Adipocyte (in vitro differentiated cells): ENCODE results near the gene ITCH.
A peak's percentile ranks its signal among the peaks of the same experiment; 100 is the strongest.
"Not testable (repeated sequence)": the region's sequence is repeated elsewhere in the genome, so short reads cannot be mapped to it uniquely, and the experiment has no call there.

Experiments
- DNase-seq: peaks from one replicate; pipeline ENCODE4 v3.0.0-alpha.2; 2015; ENCODE audit warnings: low read depth
- H3K27me3 ChIP-seq: replicated peaks from 2 replicates; pipeline ENCODE4 v1.7.0; 2013; ENCODE audit warnings: mild to moderate bottlenecking, low read length, moderate library complexity; ENCODE audit not compliant: control insufficient read depth, insufficient read depth
- H3K36me3 ChIP-seq: 2 replicates; pipeline ENCODE4 v1.7.0; 2013; ENCODE audit warnings: low read length, mild to moderate bottlenecking, moderate library complexity; ENCODE audit not compliant: control insufficient read depth, insufficient read depth, severe bottlenecking
- H3K4me1 ChIP-seq: 2 replicates; pipeline ENCODE4 v1.7.0; 2013; ENCODE audit warnings: mild to moderate bottlenecking, low read length, moderate library complexity; ENCODE audit not compliant: control insufficient read depth, insufficient read depth
- H3K4me3 ChIP-seq: 2 replicates; pipeline ENCODE4 v1.7.0; 2013; ENCODE audit warnings: mild to moderate bottlenecking, low read length, moderate library complexity
- H3K9ac ChIP-seq: 2 replicates; pipeline ENCODE4 v1.7.0; 2013; ENCODE audit warnings: mild to moderate bottlenecking, low read length, moderate library complexity
- H3K9me3 ChIP-seq: 2 replicates; pipeline ENCODE4 v1.7.0; 2013; ENCODE audit warnings: mild to moderate bottlenecking, low read length, moderate library complexity; ENCODE audit not compliant: control insufficient read depth

The ITCH gene

DNA sequence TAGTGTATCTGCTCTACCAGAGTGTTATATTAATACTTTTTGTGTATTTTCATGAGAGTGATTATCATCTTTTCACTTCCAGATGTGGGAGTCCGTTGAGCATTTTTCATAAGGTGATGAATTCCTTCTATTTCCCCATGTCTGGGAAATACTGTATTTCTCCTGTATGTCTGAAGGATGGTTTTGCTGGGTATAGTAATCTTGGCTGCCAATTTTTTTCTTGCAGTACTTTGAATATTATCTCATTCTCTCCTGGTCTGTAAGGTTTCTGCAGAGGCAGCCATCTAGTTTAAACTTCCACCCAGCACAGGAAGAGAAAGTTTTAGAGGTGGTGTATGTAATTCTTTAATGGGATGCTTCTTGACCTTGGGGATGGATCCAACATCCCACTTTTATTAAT is 137.8 kb downstream of the ITCH start:
- Histone ChIP-seq H3K9me3 (peaks cover 11% of the 10 kb centered on the region), H3K4me1 (peaks cover 2% of the 10 kb centered on the region), H3K9ac (no peak overlapping the region), H3K27me3 (no peaks in the 10 kb centered on the region), H3K4me3 (no peak overlapping the region), H3K36me3 (peaks cover 65% of the 10 kb centered on the region)
- DNase-seq: no peak

- DNase-seq: no peak
- Histone ChIP-seq H3K36me3 (peaks cover 71% of the 10 kb centered on the region), H3K9ac (no peak overlapping the region)
Measured at GRCh38 chr20:34506480-34506879, 143.4 kb downstream of the ITCH start.

DNA sequence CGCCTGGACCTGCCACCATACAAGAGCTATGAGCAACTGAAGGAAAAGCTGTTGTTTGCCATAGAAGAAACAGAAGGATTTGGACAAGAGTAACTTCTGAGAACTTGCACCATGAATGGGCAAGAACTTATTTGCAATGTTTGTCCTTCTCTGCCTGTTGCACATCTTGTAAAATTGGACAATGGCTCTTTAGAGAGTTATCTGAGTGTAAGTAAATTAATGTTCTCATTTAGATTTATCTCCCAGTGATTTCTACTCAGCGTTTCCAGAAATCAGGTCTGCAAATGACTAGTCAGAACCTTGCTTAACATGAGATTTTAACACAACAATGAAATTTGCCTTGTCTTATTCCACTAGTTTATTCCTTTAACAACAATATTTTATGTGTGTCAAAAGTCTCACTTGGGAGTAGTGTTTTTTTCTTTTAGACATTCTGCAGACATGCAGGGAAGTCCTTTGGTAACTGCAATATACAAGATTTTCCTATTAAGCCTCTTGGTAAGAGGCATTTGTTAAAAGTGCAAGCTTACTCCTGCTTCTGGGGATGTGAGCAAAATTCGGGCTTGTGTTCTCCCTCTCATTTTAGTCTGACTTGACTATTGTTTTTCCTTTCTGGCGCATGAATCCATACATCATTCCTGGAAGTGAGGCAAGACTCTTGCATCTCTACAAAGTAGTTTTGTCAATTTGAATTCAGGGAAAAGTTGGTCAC is 144.8 kb downstream of the ITCH start:
- H3K9me3 ChIP-seq: no peaks in the 10 kb centered on the region
- peaks cover 14% of the 10 kb centered on the region for H3K4me1 ChIP-seq
- no peaks in the 10 kb centered on the region for H3K27me3 ChIP-seq
- H3K9ac ChIP-seq: no peak overlapping the region
- no peak overlapping the region for H3K4me3 ChIP-seq
- no peak for DNase-seq
- H3K36me3 ChIP-seq: peaks cover 79% of the 10 kb centered on the region

More at GRCh38 chr20:34506480-34506879, 143.4 kb downstream of the ITCH start:
- Histone ChIP-seq H3K27me3 (no peaks in the 10 kb centered on the region), H3K4me3 (no peak overlapping the region), H3K9me3 (no peaks in the 10 kb centered on the region), H3K4me1 (peaks cover 6% of the 10 kb centered on the region)

DNA sequence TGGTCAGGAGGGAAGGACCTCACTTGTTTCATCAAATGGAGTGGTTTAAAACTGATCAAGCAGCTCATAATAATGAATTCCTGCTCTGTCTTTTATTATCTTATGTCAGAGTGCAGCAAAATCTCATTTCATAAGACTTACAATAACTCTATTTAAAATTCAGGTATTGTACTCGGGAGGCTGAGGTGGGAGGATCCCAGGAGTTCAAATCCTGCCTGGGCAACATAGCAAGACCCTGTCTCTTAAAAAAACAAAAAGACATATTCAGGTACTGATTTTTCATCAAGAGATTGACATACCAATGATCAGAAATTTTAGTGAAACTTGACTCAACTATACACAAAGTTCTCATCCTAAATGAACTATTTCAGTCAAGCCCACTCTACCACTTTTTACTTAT is 147.5 kb downstream of the ITCH start:
- peaks cover 64% of the 10 kb centered on the region for H3K36me3 ChIP-seq
- H3K4me3 ChIP-seq: no peak overlapping the region
- H3K9me3 ChIP-seq: no peaks in the 10 kb centered on the region
- H3K27me3 ChIP-seq: no peaks in the 10 kb centered on the region
- peaks cover 24% of the 10 kb centered on the region for H3K4me1 ChIP-seq
- DNase-seq: no peak
- H3K9ac ChIP-seq: no peak overlapping the region

GRCh38 chr20:34511891-34512265 is 148.8 kb downstream of the ITCH start:
- Histone ChIP-seq H3K27me3 (no peaks in the 10 kb centered on the region), H3K4me1 (peaks cover 27% of the 10 kb centered on the region), H3K9me3 (no peaks in the 10 kb centered on the region), H3K36me3 (peaks cover 51% of the 10 kb centered on the region), H3K4me3 (no peak overlapping the region), H3K9ac (no peak overlapping the region)
- no peak for DNase-seq

DNA sequence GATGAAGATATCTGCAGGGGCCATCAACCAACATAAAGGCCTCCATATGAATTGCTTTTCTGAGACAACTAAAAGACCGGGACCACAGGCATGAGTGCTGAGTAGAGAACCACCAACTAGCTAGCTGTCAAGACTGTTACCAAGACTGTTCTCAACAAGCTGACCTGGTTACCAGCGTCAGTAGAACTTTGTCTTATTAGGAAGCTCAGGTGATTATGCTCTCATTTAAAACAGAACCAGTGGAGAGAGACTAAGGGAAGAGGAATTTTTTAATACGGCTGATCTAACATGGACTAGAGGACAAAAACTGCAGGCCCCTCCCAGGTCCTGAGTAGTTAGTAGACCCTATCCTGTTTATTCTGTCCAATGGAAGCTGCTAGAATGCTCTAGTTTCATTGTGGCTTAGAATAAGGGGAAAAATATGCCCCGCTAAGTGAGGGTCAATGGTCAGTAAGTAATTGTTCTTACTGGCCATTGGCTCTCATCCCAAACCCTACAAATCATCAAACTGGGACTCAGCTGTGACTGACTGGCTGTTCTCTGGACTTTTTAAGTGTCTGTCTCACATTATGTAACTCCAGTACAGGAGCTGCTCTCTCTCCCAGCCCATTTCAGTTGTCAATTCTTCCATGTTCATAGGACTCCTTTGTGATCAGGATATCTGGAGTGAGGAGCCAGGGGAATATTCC is 149.3 kb downstream of the ITCH start:
- Histone ChIP-seq H3K36me3 (peaks cover 46% of the 10 kb centered on the region), H3K9me3 (no peaks in the 10 kb centered on the region), H3K4me1 (peaks cover 30% of the 10 kb centered on the region), H3K9ac (no peak overlapping the region), H3K4me3 (no peak overlapping the region), H3K27me3 (no peaks in the 10 kb centered on the region)
- DNase-seq: no peak

- no peak for DNase-seq
Measured at GRCh38 chr20:34512955-34513419, 149.9 kb downstream of the ITCH start.

DNA sequence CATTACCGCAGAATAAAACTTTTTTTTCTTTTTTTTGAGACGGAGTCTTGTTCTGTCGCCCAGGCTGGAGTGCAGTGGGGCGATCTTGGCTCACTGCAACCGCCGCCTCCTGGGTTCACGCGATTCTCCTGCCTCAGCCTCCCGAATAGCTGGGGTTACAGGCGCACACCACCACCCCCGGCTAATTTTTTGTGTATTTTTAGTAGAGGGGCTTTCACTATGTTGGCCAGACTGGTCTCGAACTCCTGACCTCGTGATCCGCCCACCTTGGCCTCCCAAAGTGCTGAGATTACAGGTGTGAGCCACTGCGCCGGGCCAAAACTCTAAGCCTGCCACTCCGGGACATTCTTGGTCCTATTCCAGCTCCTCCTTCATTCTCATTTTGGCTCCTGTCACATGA is 151.0 kb downstream of the ITCH start:
- not testable (repeated sequence) for H3K9ac ChIP-seq, H3K27me3 ChIP-seq
- H3K36me3 ChIP-seq: peaks cover 30% of the 10 kb centered on the region

More at GRCh38 chr20:34512955-34513419, 149.9 kb downstream of the ITCH start:
- H3K9me3 ChIP-seq: no peaks in the 10 kb centered on the region
- H3K4me1 ChIP-seq: peaks cover 27% of the 10 kb centered on the region
- H3K9ac ChIP-seq: no peak overlapping the region
- peaks cover 40% of the 10 kb centered on the region for H3K36me3 ChIP-seq
- H3K4me3 ChIP-seq: no peak overlapping the region
- H3K27me3 ChIP-seq: no peaks in the 10 kb centered on the region

GRCh38 chr20:34514897-34515483 is 151.9 kb downstream of the ITCH start:
- Histone ChIP-seq H3K4me1 (peaks cover 27% of the 10 kb centered on the region), H3K36me3 (peaks cover 29% of the 10 kb centered on the region), H3K27me3 (no peaks in the 10 kb centered on the region), H3K9ac (peak overlapping the region; percentile 93), H3K9me3 (no peaks in the 10 kb centered on the region), H3K4me3 (peak overlapping the region; percentile 90)
- DNase-seq: no peak

More for the DNA sequence above, 151.0 kb downstream of the ITCH start:
- peaks cover 27% of the 10 kb centered on the region for H3K4me1 ChIP-seq
- not testable (repeated sequence) for H3K4me3 ChIP-seq, H3K9me3 ChIP-seq, DNase-seq

GRCh38 chr20:34515484-34516246 is 152.6 kb downstream of the ITCH start:
- no peaks in the 10 kb centered on the region for H3K27me3 ChIP-seq
- peak; percentile 56 for DNase-seq
- peaks cover 27% of the 10 kb centered on the region for H3K4me1 ChIP-seq
- peak overlapping the region; percentile 93 for H3K9ac ChIP-seq
- H3K9me3 ChIP-seq: no peaks in the 10 kb centered on the region
- peaks cover 28% of the 10 kb centered on the region for H3K36me3 ChIP-seq
- H3K4me3 ChIP-seq: peak overlapping the region; percentile 90
